ENCODE results near the gene DCLK1.

GRCh38 chr13:35992964-35993363 is 138.2 kb downstream of the DCLK1 start:
- TF ChIP-seq POLR2A (IDR thresholded peaks at IDR 0.05; ENCODE audit: low read length) (no peak), GATA1 (IDR thresholded peaks at IDR 0.05; ENCODE audit: low read depth, low read length) (no peak)

Data from erythroblast (primary cell).